Calu3 (cell line): ENCODE data around the gene CCDC13. TPM values are rescaled to one million over a fixed set of nuclear protein-coding genes. Genes with fewer than 3 reads are reported as not detected.

ENCODE experiments used
- BruUV-seq: library from RNA; stranded (reverse); fragments of 400-500 nt; replicated peaks from 2 replicates; lab custom pipeline; 2021; lab: Mats Ljungman, UMichigan
- CTCF ChIA-PET: fragments of 300-600 bp; sonication (Branson Sonifier 250); formaldehyde crosslinking; loops from one replicate; lab custom pipeline; 2022; ENCODE audit warnings: antibody characterized with exemption; lab: Charles Lee
- DNase-seq: peaks from one replicate; pipeline ENCODE4 v3.0.0; 2022
- H3K27ac Mint-ChIP-seq: one replicate; pipeline ENCODE4 v1.8.0; 2022; ENCODE audit warnings: mixed read lengths; ENCODE audit not compliant: unreplicated experiment
- H3K27me3 Mint-ChIP-seq: one replicate; pipeline ENCODE4 v1.8.0; 2022; ENCODE audit warnings: mixed read lengths; ENCODE audit not compliant: unreplicated experiment
- H3K36me3 Mint-ChIP-seq: one replicate; pipeline ENCODE4 v1.8.0; 2022; ENCODE audit warnings: mild to moderate bottlenecking, moderate library complexity, mixed read lengths; ENCODE audit not compliant: insufficient read depth, unreplicated experiment
- H3K4me1 Mint-ChIP-seq: one replicate; pipeline ENCODE4 v1.8.0; 2022; ENCODE audit warnings: mild to moderate bottlenecking, low read depth, mixed read lengths; ENCODE audit not compliant: unreplicated experiment
- H3K4me3 Mint-ChIP-seq: one replicate; pipeline ENCODE4 v1.8.0; 2022; ENCODE audit warnings: mild to moderate bottlenecking, low read depth, moderate library complexity, mixed read lengths; ENCODE audit not compliant: unreplicated experiment
- H3K9me3 Mint-ChIP-seq: one replicate; pipeline ENCODE4 v1.8.0; 2022; ENCODE audit warnings: low read depth, mixed read lengths; ENCODE audit not compliant: unreplicated experiment
- CTCF ChIP-seq: fragments of 200-600 bp; IDR thresholded peaks from one replicate; pipeline ENCODE4 v1.8.0; 2022; ENCODE audit warnings: antibody characterized with exemption; ENCODE audit not compliant: unreplicated experiment
- intact Hi-C: fragments of 100-400 bp; cut with micrococcal nuclease; formaldehyde crosslinking; loops from one replicate; pipeline ENCODE4 v1.10.0; 2022; ENCODE audit not compliant: unreplicated experiment
- total RNA-seq: library from RNA; stranded (reverse); gene quantifications from 2 replicates; pipeline ENCODE4 v1.2.3, GENCODE V29; 2022

CCDC13 gene
- total RNA-seq, 1 experiment from 2014 or later: 0.68 TPM

DNA sequence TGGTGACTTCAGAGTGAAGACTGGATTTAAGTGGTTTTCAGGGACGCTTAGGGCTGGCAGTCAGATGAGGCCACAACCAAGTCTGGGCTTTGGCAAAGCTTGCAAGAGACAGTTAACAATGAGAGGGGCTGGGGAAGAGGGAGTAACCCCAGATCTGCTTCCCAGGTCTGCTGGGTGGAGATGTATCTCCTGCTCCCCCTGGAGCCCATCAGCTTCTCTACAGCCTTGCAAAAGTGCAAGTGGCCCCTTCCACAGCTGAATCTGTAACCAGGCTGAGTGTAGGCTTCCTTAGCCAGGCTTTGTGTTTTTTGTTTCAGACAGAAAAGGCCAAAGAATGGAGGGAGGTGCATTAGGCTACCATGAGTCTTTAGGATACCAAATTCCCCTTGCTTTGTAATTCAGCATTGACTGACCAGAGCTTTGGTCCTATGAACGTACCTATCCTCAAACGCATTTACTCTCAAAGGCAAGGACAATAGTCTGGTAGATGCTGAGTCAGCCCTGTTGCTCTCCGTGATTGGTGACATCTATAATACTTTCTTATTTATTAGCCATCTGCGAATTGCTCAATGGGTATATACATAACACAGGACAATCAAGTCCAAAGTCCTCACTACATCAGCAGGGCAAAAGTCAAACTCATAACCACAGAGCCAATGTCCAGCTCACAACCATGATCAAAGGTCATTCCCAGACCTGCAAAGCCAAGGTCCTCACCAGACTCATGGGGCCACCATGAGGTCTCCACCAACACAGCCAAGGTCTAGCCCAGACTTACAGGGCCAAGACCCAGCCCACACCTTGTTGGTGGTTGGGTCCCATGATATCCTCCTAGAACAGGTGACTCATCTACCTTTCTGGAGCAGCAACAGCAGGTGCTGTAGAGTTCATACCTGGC, 17.1 kb downstream of the CCDC13 start:
- Mint-ChIP-seq H3K36me3 (no peaks in the 10 kb centered on the region), H3K27me3 (no peaks in the 10 kb centered on the region), H3K9me3 (no peaks in the 10 kb centered on the region), H3K27ac (no peak overlapping the region), H3K4me3 (no peak overlapping the region), H3K4me1 (peaks cover 14% of the 10 kb centered on the region)
- CTCF ChIA-PET: interaction anchor here (0.6 kb wide), 1 partner anchor 507 kb away, joined by 5 read pairs; no protein-coding TSS in a partner anchor
- intact Hi-C loops: no loop called here
- DNase-seq: no peak
- BruUV-seq: no TSS peak
- TF ChIP-seq CTCF: no peak

GRCh38 chr3:42753757-42754156, 19.3 kb downstream of the CCDC13 start:
- no peak for TF ChIP-seq CTCF
- no peak for DNase-seq
- CTCF ChIA-PET: no interaction called here
- peaks cover 14% of the 10 kb centered on the region for H3K4me1 Mint-ChIP-seq
- no peaks in the 10 kb centered on the region for H3K36me3 Mint-ChIP-seq
- intact Hi-C loops: no loop called here
- H3K27ac Mint-ChIP-seq: no peak overlapping the region
- no peaks in the 10 kb centered on the region for H3K27me3 Mint-ChIP-seq
- H3K4me3 Mint-ChIP-seq: no peak overlapping the region
- no TSS peak for BruUV-seq
- no peaks in the 10 kb centered on the region for H3K9me3 Mint-ChIP-seq

DNA sequence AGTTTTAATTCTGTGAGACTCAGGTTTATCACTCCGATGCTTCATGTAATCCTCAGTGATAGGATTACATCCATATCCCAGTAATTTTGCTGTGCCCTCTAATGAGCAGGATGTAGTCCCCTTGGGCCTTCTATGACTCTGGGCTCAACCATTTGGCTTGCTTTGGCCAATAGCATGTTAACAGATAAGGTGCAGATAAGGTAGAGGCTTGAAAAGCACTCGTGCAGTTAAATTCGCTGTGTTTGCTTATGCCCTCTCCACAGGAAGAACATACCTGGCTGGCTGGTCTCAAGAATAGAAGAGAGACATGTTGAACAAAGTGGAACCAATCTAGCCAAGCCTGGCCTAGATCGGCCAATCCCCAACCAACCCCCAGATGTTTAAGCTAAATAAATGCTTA, 20.1 kb downstream of the CCDC13 start:
- H3K36me3 Mint-ChIP-seq: no peaks in the 10 kb centered on the region
- TF ChIP-seq CTCF: no peak
- H3K27ac Mint-ChIP-seq: no peak overlapping the region
- no peak overlapping the region for H3K4me3 Mint-ChIP-seq
- H3K27me3 Mint-ChIP-seq: no peaks in the 10 kb centered on the region
- DNase-seq: no peak
- no peaks in the 10 kb centered on the region for H3K9me3 Mint-ChIP-seq
- CTCF ChIA-PET: no interaction called here
- peaks cover 14% of the 10 kb centered on the region for H3K4me1 Mint-ChIP-seq
- no TSS peak for BruUV-seq
- intact Hi-C loops: no loop called here

- Mint-ChIP-seq H3K9me3 (no peaks in the 10 kb centered on the region), H3K27ac (no peak overlapping the region), H3K4me1 (peaks cover 14% of the 10 kb centered on the region), H3K36me3 (no peaks in the 10 kb centered on the region), H3K27me3 (no peaks in the 10 kb centered on the region), H3K4me3 (no peak overlapping the region)
- BruUV-seq: no TSS peak
- no peak for DNase-seq
- no peak for TF ChIP-seq CTCF
- intact Hi-C loops: no loop called here
- CTCF ChIA-PET: no interaction called here
Observed at GRCh38 chr3:42752441-42752840, 20.6 kb downstream of the CCDC13 start.
